MM.1S (cell line): ENCODE results near the gene ZNF121.

Source experiments
- EZH2 ChIP-seq: fragments of 300-600 bp; sonication (generic); optimal IDR thresholded peaks from 2 replicates; pipeline ENCODE3; 2017; ENCODE audit warnings: low read depth, mild to moderate bottlenecking, antibody characterized with exemption, low read length, mixed read lengths
- EZH2phosphoT487 ChIP-seq: fragments of 300-600 bp; sonication (generic); IDR thresholded peaks from 2 replicates; pipeline ENCODE4 v1.6.1; 2018; ENCODE audit warnings: antibody characterized with exemption, low read length
- TF ChIP-seq, protein P1 (sequence below): fragments of 300-600 bp; sonication (generic); IDR thresholded peaks from 2 replicates; pipeline ENCODE4 v1.5.1; 2016; ENCODE audit warnings: antibody characterized with exemption, low read length, mixed read lengths

- TF ChIP-seq, protein P1, sequence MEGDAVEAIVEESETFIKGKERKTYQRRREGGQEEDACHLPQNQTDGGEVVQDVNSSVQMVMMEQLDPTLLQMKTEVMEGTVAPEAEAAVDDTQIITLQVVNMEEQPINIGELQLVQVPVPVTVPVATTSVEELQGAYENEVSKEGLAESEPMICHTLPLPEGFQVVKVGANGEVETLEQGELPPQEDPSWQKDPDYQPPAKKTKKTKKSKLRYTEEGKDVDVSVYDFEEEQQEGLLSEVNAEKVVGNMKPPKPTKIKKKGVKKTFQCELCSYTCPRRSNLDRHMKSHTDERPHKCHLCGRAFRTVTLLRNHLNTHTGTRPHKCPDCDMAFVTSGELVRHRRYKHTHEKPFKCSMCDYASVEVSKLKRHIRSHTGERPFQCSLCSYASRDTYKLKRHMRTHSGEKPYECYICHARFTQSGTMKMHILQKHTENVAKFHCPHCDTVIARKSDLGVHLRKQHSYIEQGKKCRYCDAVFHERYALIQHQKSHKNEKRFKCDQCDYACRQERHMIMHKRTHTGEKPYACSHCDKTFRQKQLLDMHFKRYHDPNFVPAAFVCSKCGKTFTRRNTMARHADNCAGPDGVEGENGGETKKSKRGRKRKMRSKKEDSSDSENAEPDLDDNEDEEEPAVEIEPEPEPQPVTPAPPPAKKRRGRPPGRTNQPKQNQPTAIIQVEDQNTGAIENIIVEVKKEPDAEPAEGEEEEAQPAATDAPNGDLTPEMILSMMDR, result peak; percentile 9; the same call in 1 of the 2 replicates
- TF ChIP-seq EZH2phosphoT487 (no peak), EZH2 (no peak)
Measured at GRCh38 chr19:9566729-9567128, 17.6 kb downstream of the ZNF121 start.
